Measurements from ENCODE around the gene DNAJC4.

GRCh38 chr11:64234647-64235379, 4.5 kb downstream of the DNAJC4 start:
- TF ChIP-seq POLR2A (IDR thresholded peaks at IDR 0.05; ENCODE audit: low read depth, low read length) (no peak), POLR2AphosphoS5 (IDR thresholded peaks at IDR 0.05; ENCODE audit: low read depth, low read length) (no peak), TAF1 (IDR thresholded peaks at IDR 0.05; ENCODE audit: borderline replicate concordance, low read depth, low read length) (no peak)
